Measurements from ENCODE around the gene RDM1. TPM values are rescaled to one million over a fixed set of nuclear protein-coding genes. Genes with fewer than 3 reads are reported as not detected.

RDM1 gene
- total and polyA plus RNA-seq, 2 of the 4 experiments (the other 2 are of a cell fraction) = 0.18 TPM; not detected in 1

- no peak overlapping the region for H3K4me3 ChIP-seq (ENCODE audit: insufficient read depth, low read depth, low read length)
- no peak overlapping the region for H3K4me2 ChIP-seq (ENCODE audit: low read depth, low read length)
- H2BK20ac ChIP-seq (ENCODE audit: low read depth, low read length) = no peak overlapping the region
- no peak overlapping the region for H3K27ac ChIP-seq (ENCODE audit: insufficient read depth, low read length)
- no peak overlapping the region for H4K5ac ChIP-seq (ENCODE audit: low read depth, low read length)
- no peaks in the 10 kb centered on the region for H3K9me3 ChIP-seq (ENCODE audit: control insufficient read depth, insufficient read depth, low read length)
- in situ Hi-C loops (cut with MboI; ENCODE audit: low sequenced_read_pairs) (no loop called here), dilution Hi-C loops (cut with HindIII; ENCODE audit: low sequenced_read_pairs, unreplicated experiment) (no loop called here), intact Hi-C loops (cut with micrococcal nuclease) (no loop called here)
- H3K4me1 ChIP-seq (ENCODE audit: control insufficient read depth, insufficient read depth, low read length) = no peaks in the 10 kb centered on the region
- ATAC-seq (ENCODE audit: low read depth) (no peak), DNase-seq (peak; percentile 11)
- H2AK5ac ChIP-seq (ENCODE audit: low read depth, low read length) = no peak overlapping the region
- TF ChIP-seq CHD1 (IDR thresholded peaks at IDR 0.05; ENCODE audit: low read depth, low read length) (no peak), BHLHE40 (IDR thresholded peaks at IDR 0.05; ENCODE audit: low read depth, low read length) (no peak), ELK1 (IDR thresholded peaks at IDR 0.05; ENCODE audit: borderline replicate concordance, low read depth, low read length) (no peak), RAD21 (IDR thresholded peaks at IDR 0.05; ENCODE audit: low read length) (no peak), FOS (IDR thresholded peaks at IDR 0.05; ENCODE audit: low read depth, low read length) (no peak), MAZ (IDR thresholded peaks at IDR 0.05; ENCODE audit: borderline replicate concordance, low read depth, low read length) (no peak), MAFK (IDR thresholded peaks at IDR 0.05; ENCODE audit: low read depth, low read length) (no peak), NFE2L2 (IDR thresholded peaks at IDR 0.05; ENCODE audit: low read depth, low read length) (no peak), CTCF (conservative IDR thresholded peaks at IDR 0.05; ENCODE audit: low read depth, low read length) (no peak), MXI1 (IDR thresholded peaks at IDR 0.05; ENCODE audit: borderline replicate concordance, low read depth, low read length) (no peak), USF2 (IDR thresholded peaks at IDR 0.05; ENCODE audit: low read depth, low read length) (no peak), SMC3 (IDR thresholded peaks at IDR 0.05; ENCODE audit: low read depth, low read length) (no peak)
- ChIA-PET POLR2A (ENCODE audit: unreplicated experiment) (no interaction called here), CTCF (no interaction called here)
- H2AFZ ChIP-seq (replicated peaks; ENCODE audit: low read length, poor library complexity) = no peak overlapping the region
- H4K8ac ChIP-seq (ENCODE audit: low read depth in 2 of 2, low read length in 2 of 2) = no peak overlapping the region
- H2AK9ac ChIP-seq (replicated peaks; ENCODE audit: low read depth, low read length, poor library complexity) = no peak overlapping the region
- H3K4ac ChIP-seq (ENCODE audit: low read depth, low read length) = no peak overlapping the region
- no peak overlapping the region for H2BK120ac ChIP-seq (ENCODE audit: low read depth, low read length)
- no peak overlapping the region for H2BK15ac ChIP-seq (ENCODE audit: low read depth, low read length)
- H3K23ac ChIP-seq (ENCODE audit: low read depth, low read length) = no peak overlapping the region
- no peak overlapping the region for H3K56ac ChIP-seq (ENCODE audit: extremely low read depth, insufficient read depth, low read length)
- no TSS peak for BruUV-seq (replicated peaks)
- no peak overlapping the region for H2BK5ac ChIP-seq (ENCODE audit: low read depth, low read length, poor library complexity, severe bottlenecking)
- H4K20me1 ChIP-seq (ENCODE audit: insufficient read depth, low read length) = no peaks in the 10 kb centered on the region
- H3K27me3 ChIP-seq (ENCODE audit: control insufficient read depth, insufficient read depth, low read length) = peaks cover 3% of the 10 kb centered on the region
- H3K79me1 ChIP-seq (ENCODE audit: low read depth in 1 of 2, low read length in 2 of 2) = no peaks in the 10 kb centered on the region
- no peak overlapping the region for H4K91ac ChIP-seq (ENCODE audit: insufficient read depth, low read depth, low read length)
- H3K14ac ChIP-seq (replicated peaks; ENCODE audit: low read depth, low read length) = no peak overlapping the region
- no peaks in the 10 kb centered on the region for H3K36me3 ChIP-seq (ENCODE audit: control insufficient read depth, insufficient read depth, low read length)
- WGBS, 2 experiments (ENCODE audit: extremely low coverage in 2 of 2, insufficient read length in 1 of 2) = 82% methylated on average over 2 of the region's 10 CpGs; no CpG with 5 or more reads in 1 of the 2 experiments
- no peak overlapping the region for H3K18ac ChIP-seq (ENCODE audit: low read depth, low read length)
- H3K9me1 ChIP-seq (ENCODE audit: insufficient read depth, low read length) = 0 out of 2 replicates have a peak, but pooled peaks cover 3% of the 10 kb centered on the region
- no peak overlapping the region for H3K9ac ChIP-seq (ENCODE audit: low read depth, low read length)
These were observed 4.2 kb upstream of the RDM1 start for GRCh38 chr17:35934760-35935159.
